GM19239 (cell line): ENCODE data around the gene ZNF747.

ENCODE experiments used
- DNase-seq: peaks from one replicate; pipeline ENCODE4 v3.0.0; 2011; ENCODE audit warnings: low spot score; ENCODE audit not compliant: insufficient read length
- FAIRE-seq: peaks from 2 replicates; lab custom pipeline; 2011; peaks lifted over from hg19 to GRCh38; lab: Jason Lieb, UNC

ZNF747 gene

GRCh38 chr16:30482366-30482765, 52.3 kb downstream of the ZNF747 start:
- no peak for FAIRE-seq
- no peak for DNase-seq

GRCh38 chr16:30481381-30481780, 53.3 kb downstream of the ZNF747 start:
- FAIRE-seq (no peak), DNase-seq (no peak)
